NCI-H2107 (cell line): ENCODE data around the gene DNAJC27.

Experiments used
- DNase-seq: peaks from one replicate; lab custom pipeline; 2025; lab: John Stamatoyannopoulos, UW

The DNAJC27 gene

GRCh38 chr2:24925815-24926214 lies 45.9 kb downstream of the DNAJC27 start:
- DNase-seq: no peak

GRCh38 chr2:24924732-24925131 lies 47.0 kb downstream of the DNAJC27 start:
- DNase-seq: no peak

GRCh38 chr2:24924266-24924665 lies 47.5 kb downstream of the DNAJC27 start:
- DNase-seq: no peak

- DNase-seq: no peak
Measured at GRCh38 chr2:24923106-24923505, 48.6 kb downstream of the DNAJC27 start.

GRCh38 chr2:24922556-24922955 lies 49.2 kb downstream of the DNAJC27 start:
- no peak for DNase-seq

- DNase-seq: no peak
Measured at GRCh38 chr2:24920809-24921441, 50.8 kb downstream of the DNAJC27 start.

- no peak for DNase-seq
Measured at GRCh38 chr2:24920098-24920808, 51.5 kb downstream of the DNAJC27 start, which contains the start of gene ADCY3. Gene ADCY3, minus strand, starts transcription at chr2:24920237. Its CDS starts 1,250 bp downstream, at chr2:24918987.

- DNase-seq: no peak
Measured at GRCh38 chr2:24919506-24920097, 52.2 kb downstream of the DNAJC27 start.

- DNase-seq: no peak
Measured at GRCh38 chr2:24919037-24919505, 52.7 kb downstream of the DNAJC27 start.

- DNase-seq: no peak
Measured at GRCh38 chr2:24918326-24919036, 53.3 kb downstream of the DNAJC27 start.

- DNase-seq: no peak
Measured at GRCh38 chr2:24917731-24918325, 53.9 kb downstream of the DNAJC27 start.

GRCh38 chr2:24917086-24917485 lies 54.7 kb downstream of the DNAJC27 start:
- DNase-seq: no peak

GRCh38 chr2:24915796-24916195 lies 56.0 kb downstream of the DNAJC27 start:
- DNase-seq: no peak

GRCh38 chr2:24915175-24915574 lies 56.6 kb downstream of the DNAJC27 start:
- no peak for DNase-seq

- DNase-seq: no peak
Measured at GRCh38 chr2:24914713-24915112, 57.0 kb downstream of the DNAJC27 start.

GRCh38 chr2:24913911-24914310 lies 57.8 kb downstream of the DNAJC27 start:
- DNase-seq: no peak

GRCh38 chr2:24912986-24913385 lies 58.8 kb downstream of the DNAJC27 start:
- no peak for DNase-seq

GRCh38 chr2:24912523-24912922 lies 59.2 kb downstream of the DNAJC27 start:
- DNase-seq: no peak

- no peak for DNase-seq
Measured at GRCh38 chr2:24910245-24910644, 61.5 kb downstream of the DNAJC27 start.

- no peak for DNase-seq
Measured at GRCh38 chr2:24909555-24910177, 62.1 kb downstream of the DNAJC27 start.

GRCh38 chr2:24908461-24908901 lies 63.3 kb downstream of the DNAJC27 start:
- DNase-seq: no peak

GRCh38 chr2:24907116-24907515 lies 64.6 kb downstream of the DNAJC27 start:
- DNase-seq: no peak
